Transverse colon (tissue), 4 donors: ENCODE data around the gene SARS1. TPM values are rescaled to one million over a fixed set of nuclear protein-coding genes. Genes with fewer than 3 reads are reported as not detected.

Experiments used
- DNase-seq: peaks from one replicate; pipeline ENCODE4 v3.0.0-alpha.2; 2019
- H3K27ac ChIP-seq, 4 donors: fragments of 200-600 bp; sonication (generic); 2 replicates each; pipeline ENCODE4 v1.5.1; 2016 to 2018; ENCODE audit warnings: inconsistent platforms in 4 of 4
- H3K27me3 ChIP-seq: fragments of 200-600 bp; sonication (generic); 2 replicates; pipeline ENCODE4 v1.5.1; 2017; ENCODE audit warnings: inconsistent platforms
- H3K36me3 ChIP-seq, 4 donors: fragments of 200-600 bp; sonication (generic); 2 replicates each; pipeline ENCODE4 v1.5.1; 2017 to 2019; ENCODE audit warnings: inconsistent platforms in 4 of 4
- H3K4me1 ChIP-seq, 4 donors: fragments of 200-600 bp; sonication (generic); 2 replicates each; pipeline ENCODE4 v1.5.1; 2017 to 2020; ENCODE audit warnings: inconsistent platforms in 4 of 4
- H3K4me3 ChIP-seq, 4 donors: fragments of 200-600 bp; sonication (generic); 1 replicate in 1 of 4; 2 replicates in 3 of 4; pipeline versions ENCODE4 v1.5.1 to v1.6.1; 2017 to 2019; ENCODE audit warnings: inconsistent platforms in 4 of 4
- H3K9me3 ChIP-seq, 2 donors: fragments of 200-600 bp; sonication (generic); 2 replicates each; pipeline ENCODE4 v1.5.1; 2017 to 2019; ENCODE audit warnings: inconsistent platforms in 2 of 2
- EP300 ChIP-seq: sonication (generic); formaldehyde crosslinking; IDR thresholded peaks from one replicate; pipeline ENCODE4 v1.6.1; 2017; ENCODE audit warnings: antibody characterized with exemption, low read depth
- POLR2A ChIP-seq: fragments of 450-650 bp; IDR thresholded peaks from one replicate; pipeline ENCODE4 v1.6.1; 2016; ENCODE audit warnings: antibody characterized with exemption, mild to moderate bottlenecking, moderate library complexity
- POLR2AphosphoS5 ChIP-seq, 3 donors: sonication (generic); formaldehyde crosslinking; IDR thresholded peaks; one replicate each; pipeline ENCODE4 v1.6.1; 2016; ENCODE audit warnings: antibody characterized with exemption in 3 of 3
- WGBS, 2 donors: methylation state at CpG; one replicate each; pipeline ENCODE4 v1.1.5; 2018; ENCODE audit warnings: low coverage in 1 of 2; 5-methylcytosine and 5-hydroxymethylcytosine counted together
- in situ Hi-C, 4 donors: fragments of 200-750 bp; cut with MboI; loops; one replicate each; pipeline versions ENCODE4 v1.15.0 to v1.15.1; 2017; ENCODE audit warnings: low sequenced_read_pairs in 3 of 4, low pct_ligation_motif_present in 1 of 4, low pct_unique_long_range_greater_than_20kb in 1 of 4
- intact Hi-C: fragments of 100-400 bp; cut with DNase I; formaldehyde crosslinking; loops from one replicate; pipeline ENCODE4 v1.15.1; 2023; ENCODE audit warnings: low total_unique reads
- total RNA-seq, 4 donors: library from RNA; depleted of rRNA; stranded (reverse); fragments of >200 nt; gene quantifications; one replicate each; pipeline ENCODE4 v1.1.0, GENCODE V29; 2016
- TF ChIP-seq, protein P1 (sequence below), 5 experiments: fragments of 200-600 bp in 3 of 5; fragments of 450-650 bp in 2 of 5; sonication (generic) in 3 of 5; IDR thresholded peaks; 1 replicate in 2 of 5; 2 replicates in 3 of 5; pipeline ENCODE4 v1.5.1; 2016 to 2017; ENCODE audit warnings: antibody characterized with exemption in 5 of 5, inconsistent platforms in 3 of 5, mild to moderate bottlenecking in 2 of 5, moderate library complexity in 1 of 5

The SARS1 gene
- total RNA-seq, 4 donors from 2014 or later = 79.4 to 150 (median 125) TPM

DNA sequence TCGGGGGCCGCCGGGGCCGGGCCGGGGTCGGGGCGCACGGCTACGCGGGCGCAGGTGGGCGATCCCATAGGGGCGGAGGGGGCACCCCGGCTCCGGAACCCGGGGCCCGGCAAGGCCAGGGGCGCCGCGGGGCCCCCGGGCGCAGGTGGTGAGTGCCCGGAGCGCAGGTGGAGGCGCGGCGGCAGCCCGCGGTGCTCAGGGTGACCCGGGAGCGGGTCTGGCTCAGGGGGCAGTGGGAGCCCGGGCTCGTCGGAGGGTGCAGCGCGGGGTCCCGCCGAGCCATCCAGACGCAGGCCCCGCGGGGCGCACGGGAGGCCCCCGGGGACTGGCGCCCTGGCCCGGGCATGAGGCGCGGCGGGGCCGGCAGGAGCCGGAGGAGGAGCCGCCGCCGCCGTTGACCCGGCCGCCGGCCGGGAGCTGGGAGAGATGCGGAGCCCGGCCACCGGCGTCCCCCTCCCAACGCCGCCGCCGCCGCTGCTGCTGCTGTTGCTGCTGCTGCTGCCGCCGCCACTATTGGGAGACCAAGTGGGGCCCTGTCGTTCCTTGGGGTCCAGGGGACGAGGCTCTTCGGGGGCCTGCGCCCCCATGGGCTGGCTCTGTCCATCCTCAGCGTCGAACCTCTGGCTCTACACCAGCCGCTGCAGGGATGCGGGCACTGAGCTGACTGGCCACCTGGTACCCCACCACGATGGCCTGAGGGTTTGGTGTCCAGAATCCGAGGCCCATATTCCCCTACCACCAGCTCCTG, 36.1 kb downstream of the SARS1 start:
- in situ Hi-C loops (no loop called here), intact Hi-C loops (no loop called here)
- no peaks in the 10 kb centered on the region for H3K9me3 ChIP-seq
- H3K4me3 ChIP-seq = peak overlapping the region; percentile 73 to 84 (median 77)
- peaks cover 17 to 25% (median 21%) of the 10 kb centered on the region in 4 donors for H3K4me1 ChIP-seq
- no peak for DNase-seq
- no peaks in the 10 kb centered on the region for H3K36me3 ChIP-seq
- peak overlapping the region in 3 of 4 donors; percentile 12 to 58 (median 43) for H3K27ac ChIP-seq
- 2% methylated on average over 36 of the region's 80 CpGs; no CpG with 5 or more reads in 1 of the 2 donors for WGBS, 2 donors
- TF ChIP-seq POLR2AphosphoS5 (IDR thresholded peaks at IDR 0.05) (no peak), EP300 (no peak), POLR2A (no peak)
- TF ChIP-seq, protein P1, sequence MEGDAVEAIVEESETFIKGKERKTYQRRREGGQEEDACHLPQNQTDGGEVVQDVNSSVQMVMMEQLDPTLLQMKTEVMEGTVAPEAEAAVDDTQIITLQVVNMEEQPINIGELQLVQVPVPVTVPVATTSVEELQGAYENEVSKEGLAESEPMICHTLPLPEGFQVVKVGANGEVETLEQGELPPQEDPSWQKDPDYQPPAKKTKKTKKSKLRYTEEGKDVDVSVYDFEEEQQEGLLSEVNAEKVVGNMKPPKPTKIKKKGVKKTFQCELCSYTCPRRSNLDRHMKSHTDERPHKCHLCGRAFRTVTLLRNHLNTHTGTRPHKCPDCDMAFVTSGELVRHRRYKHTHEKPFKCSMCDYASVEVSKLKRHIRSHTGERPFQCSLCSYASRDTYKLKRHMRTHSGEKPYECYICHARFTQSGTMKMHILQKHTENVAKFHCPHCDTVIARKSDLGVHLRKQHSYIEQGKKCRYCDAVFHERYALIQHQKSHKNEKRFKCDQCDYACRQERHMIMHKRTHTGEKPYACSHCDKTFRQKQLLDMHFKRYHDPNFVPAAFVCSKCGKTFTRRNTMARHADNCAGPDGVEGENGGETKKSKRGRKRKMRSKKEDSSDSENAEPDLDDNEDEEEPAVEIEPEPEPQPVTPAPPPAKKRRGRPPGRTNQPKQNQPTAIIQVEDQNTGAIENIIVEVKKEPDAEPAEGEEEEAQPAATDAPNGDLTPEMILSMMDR (IDR thresholded peaks at IDR 0.05) = no peak
- H3K27me3 ChIP-seq = no peaks in the 10 kb centered on the region

DNA sequence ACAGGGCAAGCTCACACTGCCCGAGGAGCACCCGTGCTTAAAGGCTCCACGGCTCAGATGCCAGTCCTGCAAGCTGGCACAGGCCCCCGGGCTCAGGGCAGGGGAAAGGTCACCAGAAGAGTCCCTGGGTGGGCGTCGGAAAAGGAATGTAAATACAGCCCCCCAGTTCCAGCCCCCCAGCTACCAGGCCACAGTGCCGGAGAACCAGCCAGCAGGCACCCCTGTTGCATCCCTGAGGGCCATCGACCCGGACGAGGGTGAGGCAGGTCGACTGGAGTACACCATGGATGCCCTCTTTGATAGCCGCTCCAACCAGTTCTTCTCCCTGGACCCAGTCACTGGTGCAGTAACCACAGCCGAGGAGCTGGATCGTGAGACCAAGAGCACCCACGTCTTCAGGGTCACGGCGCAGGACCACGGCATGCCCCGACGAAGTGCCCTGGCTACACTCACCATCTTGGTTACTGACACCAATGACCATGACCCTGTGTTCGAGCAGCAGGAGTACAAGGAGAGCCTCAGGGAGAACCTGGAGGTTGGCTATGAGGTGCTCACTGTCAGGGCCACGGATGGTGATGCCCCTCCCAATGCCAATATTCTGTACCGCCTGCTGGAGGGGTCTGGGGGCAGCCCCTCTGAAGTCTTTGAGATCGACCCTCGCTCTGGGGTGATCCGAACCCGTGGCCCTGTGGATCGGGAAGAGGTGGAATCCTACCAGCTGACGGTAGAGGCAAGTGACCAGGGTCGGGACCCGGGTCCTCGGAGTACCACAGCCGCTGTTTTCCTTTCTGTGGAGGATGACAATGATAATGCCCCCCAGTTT, 36.9 kb downstream of the SARS1 start:
- Histone ChIP-seq H3K27ac (peak overlapping the region in 1 of 4 donors; percentile 12), H3K4me1 (peaks cover 21 to 29% (median 25%) of the 10 kb centered on the region in 4 donors), H3K9me3 (no peaks in the 10 kb centered on the region), H3K36me3 (no peaks in the 10 kb centered on the region), H3K27me3 (no peaks in the 10 kb centered on the region), H3K4me3 (peak overlapping the region in 1 of 4 donors; percentile 75)
- in situ Hi-C loops (no loop called here), intact Hi-C loops (no loop called here)
- no peak for DNase-seq
- TF ChIP-seq, protein P1 (IDR thresholded peaks at IDR 0.05) = no peak
- TF ChIP-seq POLR2A (no peak), EP300 (no peak), POLR2AphosphoS5 (IDR thresholded peaks at IDR 0.05) (no peak)
- 86% methylated on average over 33 of the region's 33 CpGs; no CpG with 5 or more reads in 1 of the 2 donors for WGBS, 2 donors

DNA sequence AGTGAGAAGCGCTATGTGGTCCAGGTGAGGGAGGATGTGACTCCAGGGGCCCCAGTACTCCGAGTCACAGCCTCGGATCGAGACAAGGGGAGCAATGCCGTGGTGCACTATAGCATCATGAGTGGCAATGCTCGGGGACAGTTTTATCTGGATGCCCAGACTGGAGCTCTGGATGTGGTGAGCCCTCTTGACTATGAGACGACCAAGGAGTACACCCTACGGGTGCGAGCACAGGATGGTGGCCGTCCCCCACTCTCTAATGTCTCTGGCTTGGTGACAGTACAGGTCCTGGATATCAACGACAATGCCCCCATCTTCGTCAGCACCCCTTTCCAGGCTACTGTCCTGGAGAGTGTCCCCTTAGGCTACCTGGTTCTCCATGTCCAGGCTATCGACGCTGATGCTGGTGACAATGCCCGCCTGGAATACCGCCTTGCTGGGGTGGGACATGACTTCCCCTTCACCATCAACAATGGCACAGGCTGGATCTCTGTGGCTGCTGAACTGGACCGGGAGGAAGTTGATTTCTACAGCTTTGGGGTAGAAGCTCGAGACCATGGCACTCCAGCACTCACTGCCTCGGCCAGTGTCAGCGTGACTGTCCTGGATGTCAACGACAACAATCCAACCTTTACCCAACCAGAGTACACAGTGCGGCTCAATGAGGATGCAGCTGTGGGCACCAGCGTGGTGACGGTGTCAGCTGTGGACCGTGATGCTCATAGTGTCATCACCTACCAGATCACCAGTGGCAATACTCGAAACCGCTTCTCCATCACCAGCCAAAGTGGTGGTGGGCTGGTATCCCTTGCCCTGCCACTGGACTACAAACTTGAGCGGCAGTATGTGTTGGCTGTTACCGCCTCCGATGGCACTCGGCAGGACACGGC, 37.8 kb downstream of the SARS1 start:
- intact Hi-C loops (no loop called here), in situ Hi-C loops (no loop called here)
- no peak for DNase-seq
- Histone ChIP-seq H3K27ac (no peak overlapping the region), H3K4me3 (no peak overlapping the region), H3K4me1 (peaks cover 21 to 29% (median 25%) of the 10 kb centered on the region in 4 donors), H3K9me3 (no peaks in the 10 kb centered on the region), H3K36me3 (no peaks in the 10 kb centered on the region), H3K27me3 (no peaks in the 10 kb centered on the region)
- WGBS, 2 donors = 94 to 96% methylated on average over 7 to 32 of the region's 32 CpGs
- TF ChIP-seq POLR2A = no peak
- TF ChIP-seq, protein P1 (IDR thresholded peaks at IDR 0.05) = no peak
- no peak for TF ChIP-seq EP300
- TF ChIP-seq POLR2AphosphoS5 (IDR thresholded peaks at IDR 0.05) = no peak
